GM12878 (cell line): Measurements from ENCODE around the gene FGGY. TPM values are rescaled to one million over a fixed set of nuclear protein-coding genes. Genes with fewer than 3 reads are reported as not detected.

Experiments
- ATAC-seq: fragments of 200-7000 bp; cut with Tn5 transposase; 3 replicates; pipeline ENCODE4 v1.9.1; 2020; ENCODE audit warnings: mild to moderate bottlenecking, moderate library complexity
- BruUV-seq: library from RNA; stranded (reverse); fragments of 400-500 nt; replicated peaks from 2 replicates; lab custom pipeline; 2021; lab: Mats Ljungman, UMichigan
- CTCF ChIA-PET: fragments of 300-600 bp; sonication (Branson Sonifier 250); formaldehyde crosslinking; extraction: SDS; loops from one replicate; lab custom pipeline; 2021; ENCODE audit warnings: inconsistent platforms; lab: Yijun Ruan, JAX
- POLR2A ChIA-PET: fragments of 350-600 bp; formaldehyde crosslinking; extraction: SDS; loops from one replicate; lab custom pipeline; 2021; ENCODE audit warnings: inconsistent platforms; lab: Charles Lee
- RAD21 ChIA-PET: fragments of 300-600 bp; sonication (Branson Sonifier 250); formaldehyde crosslinking; loops from one replicate; lab custom pipeline; 2023; ENCODE audit warnings: antibody characterized with exemption; ENCODE audit not compliant: unreplicated experiment; lab: Charles Lee
- SMC1A ChIA-PET: fragments of 300-600 bp; sonication (Branson Sonifier 250); formaldehyde crosslinking; loops from one replicate; lab custom pipeline; 2023; ENCODE audit not compliant: unreplicated experiment, uncharacterized antibody; lab: Charles Lee
- DNase-seq: peaks from one replicate; pipeline ENCODE4 v3.0.0-alpha.2; 2011; ENCODE audit warnings: low read depth, low spot score
- FAIRE-seq: peaks from 3 replicates; lab custom pipeline; 2011; peaks lifted over from hg19 to GRCh38; lab: Jason Lieb, UNC
- H2AFZ ChIP-seq: 2 replicates; pipeline ENCODE4 v1.6.0; 2011; ENCODE audit warnings: low read depth, low read length, control low read depth; ENCODE audit not compliant: control insufficient read depth
- H3K27ac ChIP-seq: 2 replicates; pipeline ENCODE4 v1.5.1; 2011; ENCODE audit warnings: control low read depth; ENCODE audit not compliant: control insufficient read depth, insufficient read depth
- H3K27me3 ChIP-seq, 2 experiments: replicated peaks in 1 of 2; 2 replicates each; pipeline versions ENCODE4 v1.6.0 to v1.6.1; 2011; ENCODE audit warnings: low read length in 1 of 2; ENCODE audit not compliant: control insufficient read depth in 2 of 2, insufficient read depth in 2 of 2
- H3K36me3 ChIP-seq, 2 experiments: 2 replicates each; pipeline ENCODE4 v1.5.1; 2011; ENCODE audit warnings: low read length in 1 of 2; ENCODE audit not compliant: control insufficient read depth in 2 of 2, insufficient read depth in 2 of 2
- H3K4me1 ChIP-seq: 2 replicates; pipeline ENCODE4 v1.6.1; 2011; ENCODE audit warnings: mild to moderate bottlenecking, low read length, moderate library complexity, mixed read lengths; ENCODE audit not compliant: control insufficient read depth, insufficient read depth
- H3K4me2 ChIP-seq: 2 replicates; pipeline ENCODE4 v1.6.0; 2011; ENCODE audit warnings: control low read depth; ENCODE audit not compliant: control insufficient read depth, insufficient read depth
- H3K4me3 ChIP-seq: fragments of 200-600 bp; sonication (generic); 2 replicates; pipeline ENCODE4 v1.5.1; 2016
- H3K79me2 ChIP-seq: 2 replicates; pipeline ENCODE4 v1.6.0; 2011; ENCODE audit warnings: low read length; ENCODE audit not compliant: control insufficient read depth, insufficient read depth
- H3K9ac ChIP-seq: 2 replicates; pipeline ENCODE4 v1.8.0; 2011; ENCODE audit warnings: low read length, control low read depth, mixed read lengths; ENCODE audit not compliant: control insufficient read depth, insufficient read depth
- H3K9me3 ChIP-seq: replicated peaks from 3 replicates; pipeline ENCODE4 v1.5.1; 2011; ENCODE audit warnings: mild to moderate bottlenecking, low read length; ENCODE audit not compliant: control insufficient read depth, insufficient read depth
- H4K20me1 ChIP-seq: 2 replicates; pipeline ENCODE4 v1.6.0; 2011; ENCODE audit not compliant: control insufficient read depth, insufficient read depth
- BCL11A ChIP-seq: IDR thresholded peaks from 2 replicates; pipeline ENCODE4 v1.6.1; 2011; ENCODE audit warnings: low read depth, low read length
- CHD2 ChIP-seq: IDR thresholded peaks from 2 replicates; pipeline ENCODE4 v1.6.1; 2011; ENCODE audit warnings: low read depth, low read length, improper control_type of control experiment, borderline replicate concordance
- CTCF ChIP-seq, 3 experiments: IDR thresholded peaks in 2 of 3; conservative IDR thresholded peaks in 1 of 3; 2 replicates each; pipeline ENCODE4 v1.5.1; 2011; ENCODE audit warnings: low read depth in 3 of 3, low read length in 3 of 3, mild to moderate bottlenecking in 3 of 3, control low read depth in 2 of 3, moderate library complexity in 2 of 3, inconsistent platforms in 1 of 3, mixed read lengths in 1 of 3; ENCODE audit not compliant: control insufficient read depth in 2 of 3, insufficient read depth in 1 of 3; ENCODE audit errors: extremely low read depth in 1 of 3
- EP300 ChIP-seq, 2 experiments: fragments of 150-350 bp in 1 of 2; IDR thresholded peaks; 2 replicates each; pipeline ENCODE4 v1.6.1; 2011 to 2012; ENCODE audit warnings: low read depth in 2 of 2, low read length in 2 of 2, borderline replicate concordance in 1 of 2, improper control_type of control experiment in 1 of 2, inconsistent platforms in 1 of 2; ENCODE audit not compliant: control insufficient read depth in 1 of 2
- HDAC2 ChIP-seq: fragments of 200-600 bp; sonication (generic); IDR thresholded peaks from 2 replicates; pipeline ENCODE4 v1.6.1; 2017
- IKZF2 ChIP-seq, 2 experiments: fragments of 450-650 bp; IDR thresholded peaks; 2 replicates each; pipeline ENCODE4 v1.6.1; 2017; ENCODE audit warnings: mild to moderate bottlenecking in 2 of 2, moderate library complexity in 2 of 2
- PML ChIP-seq: IDR thresholded peaks from 2 replicates; pipeline ENCODE4 v1.6.1; 2012; ENCODE audit warnings: low read length, inconsistent platforms
- RAD21 ChIP-seq: IDR thresholded peaks from 2 replicates; pipeline ENCODE4 v1.6.1; 2011; ENCODE audit warnings: mild to moderate bottlenecking, low read depth, low read length, moderate library complexity; ENCODE audit not compliant: insufficient read depth
- TARDBP ChIP-seq: IDR thresholded peaks from 2 replicates; pipeline ENCODE4 v1.6.1; 2016; ENCODE audit warnings: borderline replicate concordance
- TCF7 ChIP-seq: IDR thresholded peaks from 2 replicates; pipeline ENCODE4 v1.6.1; 2014; ENCODE audit warnings: antibody characterized with exemption, borderline replicate concordance
- YY1 ChIP-seq: IDR thresholded peaks from 2 replicates; pipeline ENCODE4 v1.6.1; 2011; ENCODE audit warnings: low read depth, mild to moderate bottlenecking, low read length
- in situ Hi-C: fragments of 300-500 bp; cut with MboI; formaldehyde crosslinking; loops from 9 replicates; pipeline ENCODE4 v1.14.3; 2018; ENCODE audit warnings: mixed read lengths
- intact Hi-C: fragments of 100-400 bp; cut with micrococcal nuclease; formaldehyde crosslinking; loops from one replicate; pipeline ENCODE4 v1.14.2; 2022; ENCODE audit not compliant: unreplicated experiment
- polyA plus RNA-seq, 11 experiments: library from polyadenylated mRNA; depleted of rRNA in 4 of 11; unstranded in 6 of 11; stranded (reverse) in 5 of 11; fragments of >200 nt; fragmentation: Nextera tagmentation in 4 of 11; fragmentation: Illumina TruSeq in 1 of 11; extraction: Ambion mirVana in 4 of 11; extraction: Trizol in 1 of 11; gene quantifications; 1 replicate in 1 of 11; 2 replicates in 10 of 11; pipeline versions ENCODE4 v1.2.1 to v1.2.3, GENCODE V29; 2011 to 2016; ENCODE audit warnings: inconsistent platforms in 2 of 11, missing spikeins in 2 of 11, low read depth in 1 of 11
- total RNA-seq, 4 experiments: library from RNA; depleted of rRNA in 3 of 4; stranded (reverse); fragments of >200 nt in 3 of 4; fragmentation: Illumina TruSeq in 1 of 4; extraction: Trizol in 1 of 4; gene quantifications; 2 replicates each; pipeline versions ENCODE4 v1.2.1 to v1.2.3, GENCODE V29; 2013 to 2021

Gene FGGY
- total and polyA plus RNA-seq, 10 of the 15 experiments (the other 5 are each of a cell fraction or from before 2014, with no cell fraction given), result 6.2 to 11.9 (median 7.5) TPM

GRCh38 chr1:59415286-59415850 is 118.5 kb downstream of the FGGY start (continued):
- TF ChIP-seq EP300 (IDR thresholded peaks at IDR 0.05; ENCODE audit: borderline replicate concordance in 1 of 2, control insufficient read depth in 1 of 2, low read depth in 2 of 2, low read length in 2 of 2) (no peak), TCF7 (no peak), HDAC2 (no peak), YY1 (no peak)

GRCh38 chr1:59415881-59416280 is 119.0 kb downstream of the FGGY start:
- H3K4me2 ChIP-seq, result no peak overlapping the region
- RAD21 ChIA-PET, result no interaction called here
- H3K9me3 ChIP-seq, result no peaks in the 10 kb centered on the region
- H4K20me1 ChIP-seq, result no peaks in the 10 kb centered on the region
- no peak for DNase-seq
- H3K36me3 ChIP-seq, result no peaks in the 10 kb centered on the region
- H3K4me1 ChIP-seq, result peaks cover 8% of the 10 kb centered on the region
- in situ Hi-C loops, result no loop called here
- TF ChIP-seq CHD2 (no peak), CTCF (IDR thresholded peaks at IDR 0.05 in 2 of 3, conservative IDR thresholded peaks at IDR 0.05 in 1 of 3; ENCODE audit: control insufficient read depth in 2 of 3, extremely low read depth in 1 of 3, insufficient read depth in 1 of 3, low read depth in 3 of 3, low read length in 3 of 3) (no peak), BCL11A (no peak), PML (no peak), TARDBP (no peak), IKZF2 (IDR thresholded peaks at IDR 0.05) (no peak), RAD21 (no peak)
- TF ChIP-seq, all 136 proteins: peak for 0
- no TSS peak for BruUV-seq
- Histone ChIP-seq H3K79me2 (no peaks in the 10 kb centered on the region), H3K9ac (no peak overlapping the region), H3K27me3 (no peaks in the 10 kb centered on the region), H3K4me3 (no peak overlapping the region), H3K27ac (no peak overlapping the region), H2AFZ (no peak overlapping the region)
- intact Hi-C loops, result no loop called here
- CTCF ChIA-PET, result no interaction called here
- ATAC-seq (no peak), FAIRE-seq (no peak)
- POLR2A ChIA-PET, result no interaction called here
- SMC1A ChIA-PET, result no interaction called here
